ENCODE measurements around the gene NAGPA. TPM values are rescaled to one million over a fixed set of nuclear protein-coding genes. Genes with fewer than 3 reads are reported as not detected.

The NAGPA gene
- total and polyA plus RNA-seq, 2 of the 13 experiments (the other 11 are each of a cell fraction or from before 2014, with no cell fraction given), result 27.1 to 60.3 TPM

- TF ChIP-seq PATZ1 (CRISPR knock-in tag; IDR thresholded peaks at IDR 0.05) (peak; percentile 67), MAFF (IDR thresholded peaks at IDR 0.05; ENCODE audit: low read depth, low read length) (0 out of 2 replicates have a peak, but pooled peaks have one; percentile 1), SNAI1 (CRISPR knock-in tag; IDR thresholded peaks at IDR 0.05; ENCODE audit: borderline replicate concordance) (peak; percentile 80; the same call in 1 of the 2 replicates), ZNF768 (CRISPR knock-in tag; IDR thresholded peaks at IDR 0.05) (peak; percentile 90), CENPBD1 (CRISPR knock-in tag; IDR thresholded peaks at IDR 0.05; ENCODE audit: borderline replicate concordance, low read depth) (no peak), GMEB2 (CRISPR knock-in tag; IDR thresholded peaks at IDR 0.05; ENCODE audit: low read depth) (no peak), JDP2 (CRISPR knock-in tag; IDR thresholded peaks at IDR 0.05; ENCODE audit: borderline replicate concordance) (no peak; the same call in 1 of the 2 replicates), ZSCAN9 (CRISPR knock-in tag; IDR thresholded peaks at IDR 0.05; ENCODE audit: borderline replicate concordance) (peak; percentile 92), ZFP36L1 (CRISPR knock-in tag; IDR thresholded peaks at IDR 0.05) (0 out of 2 replicates have a peak, but pooled peaks have one; percentile 74), ZNF484 (CRISPR knock-in tag; IDR thresholded peaks at IDR 0.05; ENCODE audit: borderline replicate concordance, low read depth) (no peak; the same call in 1 of the 2 replicates), NFAT5 (CRISPR knock-in tag; IDR thresholded peaks at IDR 0.05) (peak; percentile 88), SIX4 (CRISPR knock-in tag; IDR thresholded peaks at IDR 0.05) (peak; percentile 82; the same call in 1 of the 2 replicates), ZFYVE20 (CRISPR knock-in tag; IDR thresholded peaks at IDR 0.05; ENCODE audit: borderline replicate concordance, low read depth) (peak; percentile 80; the same call in 1 of the 2 replicates), ZSCAN22 (CRISPR knock-in tag; IDR thresholded peaks at IDR 0.05) (no peak), PBX3 (CRISPR knock-in tag; IDR thresholded peaks at IDR 0.05; ENCODE audit: borderline replicate concordance) (0 out of 2 replicates have a peak, but pooled peaks have one; percentile 71), HDAC2 (CRISPR knock-in tag; IDR thresholded peaks at IDR 0.05) (peak; percentile 91), RAD51 (IDR thresholded peaks at IDR 0.05; ENCODE audit: borderline replicate concordance) (peak; percentile 99), PHF21A (CRISPR knock-in tag; IDR thresholded peaks at IDR 0.05) (peak; percentile 73; the same call in 1 of the 2 replicates)
Observed at GRCh38 chr16:5071681-5072333, 38.1 kb upstream of the NAGPA start, which contains the start of gene ALG1 (continued).

Measured in HepG2 (cell line).